HEK293T (cell line): ENCODE results near the gene ZSCAN20.

Source experiments
- BHLHE40 ChIP-seq: fragments of 450-650 bp; IDR thresholded peaks from 2 replicates; pipeline ENCODE4 v1.6.1; 2016; ENCODE audit warnings: mild to moderate bottlenecking, moderate library complexity, borderline replicate concordance
- SP1 ChIP-seq: fragments of 450-650 bp; IDR thresholded peaks from 2 replicates; pipeline ENCODE4 v1.6.1; 2017
- ZNF384 ChIP-seq: fragments of 450-650 bp; IDR thresholded peaks from 2 replicates; pipeline ENCODE4 v1.6.1; 2016

DNA sequence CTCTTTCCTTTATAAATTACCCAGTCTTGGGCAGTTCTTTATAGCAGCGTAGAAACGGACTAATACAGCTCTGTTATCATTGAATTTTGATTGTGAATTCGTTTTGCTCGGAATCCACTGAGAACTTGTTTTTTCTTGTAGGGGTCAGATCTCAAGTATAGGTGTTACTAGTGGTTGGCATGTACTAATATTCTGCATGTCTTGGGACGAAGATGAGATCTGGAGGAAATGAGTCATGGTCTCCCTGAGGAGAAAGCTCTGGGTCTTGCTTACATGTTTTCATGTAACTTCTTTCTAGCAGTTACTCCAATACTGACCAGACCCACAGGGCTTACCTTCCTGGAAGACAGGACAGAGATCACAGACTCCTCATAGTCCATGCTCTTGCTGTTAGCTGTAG, 30.3 kb downstream of the ZSCAN20 start:
- TF ChIP-seq ZNF384 (no peak), SP1 (no peak), BHLHE40 (no peak)
